Peyer's patch (tissue), 4 donors: ENCODE measurements around the gene QPCTL.

Source experiments
- POLR2A ChIP-seq, 2 donors: fragments of 450-650 bp; IDR thresholded peaks; one replicate each; pipeline ENCODE4 v1.5.1; 2017; ENCODE audit warnings: antibody characterized with exemption in 2 of 2, mild to moderate bottlenecking in 2 of 2, moderate library complexity in 2 of 2
- TF ChIP-seq, protein P1 (sequence below), 6 experiments: fragments of 450-650 bp in 4 of 6; fragments of 200-600 bp in 2 of 6; sonication (generic) in 1 of 6; IDR thresholded peaks; one replicate each; pipeline ENCODE4 v1.5.1; 2017 to 2019; ENCODE audit warnings: antibody characterized with exemption in 6 of 6, mild to moderate bottlenecking in 3 of 6, moderate library complexity in 1 of 6

DNA sequence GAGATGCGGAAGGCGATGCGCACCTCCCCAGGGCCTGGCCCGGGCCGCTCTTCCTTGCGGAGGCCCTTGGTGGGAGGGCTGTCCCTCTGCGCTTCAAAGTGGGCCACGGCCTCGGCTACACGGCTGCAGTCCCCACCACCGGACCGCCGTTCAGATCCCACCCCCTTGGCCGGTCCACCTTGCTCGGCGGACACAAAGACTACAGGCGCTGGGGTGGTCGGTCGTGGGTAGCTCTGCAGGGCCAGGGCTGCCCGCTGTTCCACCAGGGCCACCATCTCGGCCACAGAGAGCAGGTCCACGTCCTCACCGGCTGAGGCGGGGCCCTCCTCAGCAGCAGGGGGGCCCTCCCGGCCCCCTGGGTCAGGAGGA is 20.2 kb downstream of the QPCTL start:
- TF ChIP-seq, protein P1, sequence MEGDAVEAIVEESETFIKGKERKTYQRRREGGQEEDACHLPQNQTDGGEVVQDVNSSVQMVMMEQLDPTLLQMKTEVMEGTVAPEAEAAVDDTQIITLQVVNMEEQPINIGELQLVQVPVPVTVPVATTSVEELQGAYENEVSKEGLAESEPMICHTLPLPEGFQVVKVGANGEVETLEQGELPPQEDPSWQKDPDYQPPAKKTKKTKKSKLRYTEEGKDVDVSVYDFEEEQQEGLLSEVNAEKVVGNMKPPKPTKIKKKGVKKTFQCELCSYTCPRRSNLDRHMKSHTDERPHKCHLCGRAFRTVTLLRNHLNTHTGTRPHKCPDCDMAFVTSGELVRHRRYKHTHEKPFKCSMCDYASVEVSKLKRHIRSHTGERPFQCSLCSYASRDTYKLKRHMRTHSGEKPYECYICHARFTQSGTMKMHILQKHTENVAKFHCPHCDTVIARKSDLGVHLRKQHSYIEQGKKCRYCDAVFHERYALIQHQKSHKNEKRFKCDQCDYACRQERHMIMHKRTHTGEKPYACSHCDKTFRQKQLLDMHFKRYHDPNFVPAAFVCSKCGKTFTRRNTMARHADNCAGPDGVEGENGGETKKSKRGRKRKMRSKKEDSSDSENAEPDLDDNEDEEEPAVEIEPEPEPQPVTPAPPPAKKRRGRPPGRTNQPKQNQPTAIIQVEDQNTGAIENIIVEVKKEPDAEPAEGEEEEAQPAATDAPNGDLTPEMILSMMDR (IDR thresholded peaks at IDR 0.05) = no peak
- TF ChIP-seq POLR2A (IDR thresholded peaks at IDR 0.05) = no peak
